Endometrial microvascular endothelial cells (primary cell): ENCODE data around the gene RPS23. TPM values are rescaled to one million over a fixed set of nuclear protein-coding genes. Genes with fewer than 3 reads are reported as not detected.

Experiments
- in situ Hi-C: cut with HindIII; loops from 2 replicates; pipeline ENCODE4 v1.10.0; 2017; ENCODE audit warnings: low sequenced_read_pairs, low pct_unique_long_range_greater_than_20kb; ENCODE audit errors: inconsistent ontology term
- total RNA-seq: library from RNA; depleted of rRNA; stranded (reverse); fragments of >200 nt; gene quantifications from one replicate; pipeline ENCODE4 v1.2.3, GENCODE V29; 2015; ENCODE audit errors: inconsistent ontology term

The RPS23 gene
- total RNA-seq, 1 donor from 2014 or later, result 2,458 TPM

GRCh38 chr5:82257729-82258128, 20.4 kb downstream of the RPS23 start:
- in situ Hi-C loops, result no loop called here

- in situ Hi-C loops, result no loop called here
These were observed 20.9 kb downstream of the RPS23 start for GRCh38 chr5:82257247-82257646.

GRCh38 chr5:82255844-82256243, 22.3 kb downstream of the RPS23 start:
- in situ Hi-C loops, result no loop called here

- in situ Hi-C loops, result no loop called here
These were observed 25.4 kb downstream of the RPS23 start for GRCh38 chr5:82252744-82253143.

GRCh38 chr5:82246960-82247574, 31.1 kb downstream of the RPS23 start:
- in situ Hi-C loops, result no loop called here

- in situ Hi-C loops, result no loop called here
These were observed 33.1 kb downstream of the RPS23 start for GRCh38 chr5:82244854-82245635.

GRCh38 chr5:82244151-82244550, 34.0 kb downstream of the RPS23 start:
- in situ Hi-C loops, result no loop called here

GRCh38 chr5:82234885-82235284, 43.3 kb downstream of the RPS23 start:
- in situ Hi-C loops, result no loop called here

GRCh38 chr5:82225525-82226172, 52.5 kb downstream of the RPS23 start:
- in situ Hi-C loops, result no loop called here
